Stimulated activated CD4-positive, alpha-beta T cell treated with anti-CD3 and anti-CD28 coated beads, Interleukin-12 subunit alpha, Interleukin-12 subunit beta, amount 100 ng/mL, for 4 hours (primary cell): Measurements from ENCODE around the gene KRT13.

Source experiments
- DNase-seq: peaks from one replicate; pipeline ENCODE4 v3.0.0-alpha.2; 2020

KRT13 gene

DNA sequence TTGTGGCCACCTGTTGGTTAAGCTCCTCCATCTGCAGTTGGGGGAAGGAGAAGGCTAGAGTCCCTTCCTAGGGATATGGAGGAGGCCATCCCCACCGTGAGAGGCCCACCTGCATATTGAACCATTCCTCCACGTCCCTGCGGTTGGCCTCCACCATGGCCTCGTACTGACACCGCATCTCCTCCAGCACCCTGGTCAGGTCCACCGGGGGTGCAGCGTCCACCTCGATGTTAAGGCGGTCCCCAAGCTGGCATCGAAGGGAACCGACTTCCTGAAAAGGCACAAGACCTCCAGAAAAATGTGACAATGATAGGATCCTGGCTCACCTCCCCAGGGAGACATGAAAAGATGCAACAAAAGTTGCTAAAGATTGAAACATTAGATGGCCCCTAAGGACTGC lies 41.2 kb downstream of the KRT13 start:
- DNase-seq = no peak

DNA sequence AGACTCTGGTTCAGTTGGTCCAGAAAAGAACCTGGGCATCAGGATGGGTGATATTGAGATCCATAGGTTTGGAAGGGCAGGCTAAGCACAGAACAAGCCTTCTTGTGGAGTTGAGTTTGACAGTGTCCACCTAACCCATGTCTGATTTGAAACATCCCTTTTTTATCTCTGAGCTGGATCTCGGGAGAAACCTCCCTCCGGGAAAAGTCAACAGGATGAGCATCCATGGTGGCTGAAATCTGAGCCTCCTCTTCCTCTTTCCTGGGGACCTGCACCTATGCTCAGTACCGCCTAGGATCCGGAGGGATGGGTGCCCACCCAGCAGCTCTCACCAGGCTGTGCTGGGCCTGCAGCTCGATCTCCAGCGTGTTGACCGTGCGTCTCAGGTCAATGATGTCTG lies 41.7 kb downstream of the KRT13 start:
- DNase-seq = no peak

DNA sequence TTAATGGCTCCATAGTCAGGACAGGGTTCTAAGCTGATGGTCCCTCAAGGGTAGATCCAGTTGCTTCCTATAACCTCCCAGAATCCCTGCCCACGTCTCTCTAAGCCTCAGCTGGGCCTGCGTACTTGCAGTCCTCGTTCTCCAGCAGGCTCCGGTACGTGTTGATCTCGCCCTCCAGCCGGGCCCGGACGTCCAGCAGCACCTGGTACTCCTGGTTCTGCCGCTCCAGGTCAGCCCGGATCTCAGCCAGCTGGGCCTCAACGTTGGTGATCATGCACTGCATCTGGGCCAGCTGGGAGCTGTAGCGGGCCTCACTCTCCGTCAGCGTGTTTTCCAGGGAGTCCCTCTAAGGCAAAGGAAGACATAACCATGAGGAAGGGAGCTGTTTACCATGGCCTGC lies 42.7 kb downstream of the KRT13 start:
- no peak for DNase-seq

DNA sequence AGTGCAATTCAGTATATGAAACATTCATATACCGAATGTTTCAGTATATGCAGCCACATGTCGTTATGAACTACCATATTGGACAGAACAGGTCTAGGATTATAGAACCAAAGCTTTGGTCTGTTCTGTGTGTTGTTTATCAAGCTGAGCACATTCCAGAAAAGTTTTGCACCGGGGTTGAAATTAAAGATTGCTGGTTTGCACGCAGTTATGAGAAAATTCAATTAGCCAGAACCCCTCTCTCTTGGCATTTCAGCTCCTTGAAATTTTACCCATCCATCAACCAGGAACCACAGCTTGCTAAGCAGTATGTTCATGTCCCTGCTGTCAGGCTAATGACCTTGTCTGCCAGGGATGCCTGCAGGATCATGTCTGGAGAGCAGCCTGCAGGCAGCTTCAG lies 47.7 kb downstream of the KRT13 start:
- no peak for DNase-seq

DNA sequence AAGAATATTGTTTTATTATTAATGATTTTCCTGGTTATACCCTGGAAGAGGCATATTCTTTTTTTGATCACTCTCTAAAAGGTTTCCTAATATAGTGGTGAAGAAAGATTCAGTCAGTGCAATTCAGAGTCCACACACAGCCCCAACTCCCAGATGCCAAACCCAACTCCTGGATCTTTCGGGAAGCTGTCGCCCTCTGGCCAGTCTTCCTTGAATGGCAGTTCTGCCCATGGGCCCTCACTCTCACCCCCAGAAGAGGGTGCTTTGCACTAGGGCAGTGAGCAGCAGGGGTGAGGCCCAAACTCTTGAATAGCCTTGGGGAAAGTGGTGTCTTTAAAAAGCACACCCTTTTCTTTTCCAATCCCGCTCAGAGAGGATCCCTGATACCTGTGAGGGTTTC lies 49.2 kb downstream of the KRT13 start:
- DNase-seq = no peak

DNA sequence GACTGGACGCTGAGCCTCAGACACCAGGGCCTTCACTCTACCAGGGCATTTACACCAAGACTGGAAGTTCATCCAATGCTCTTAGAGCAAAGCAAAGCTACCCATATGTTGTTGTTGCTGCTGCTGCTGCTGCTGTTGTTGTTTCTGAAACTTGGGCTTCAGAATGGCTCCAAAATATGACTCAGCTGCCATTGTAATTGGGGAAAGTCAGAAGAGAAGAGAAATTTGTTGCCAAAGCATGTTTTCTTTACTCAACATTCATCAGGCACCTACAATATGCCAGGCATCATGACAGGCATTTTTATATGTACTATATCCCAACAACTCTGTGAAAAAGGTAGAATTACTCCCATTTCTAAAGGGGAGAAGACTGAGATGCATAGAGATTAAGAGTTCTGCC lies 50.2 kb downstream of the KRT13 start:
- no peak for DNase-seq

DNA sequence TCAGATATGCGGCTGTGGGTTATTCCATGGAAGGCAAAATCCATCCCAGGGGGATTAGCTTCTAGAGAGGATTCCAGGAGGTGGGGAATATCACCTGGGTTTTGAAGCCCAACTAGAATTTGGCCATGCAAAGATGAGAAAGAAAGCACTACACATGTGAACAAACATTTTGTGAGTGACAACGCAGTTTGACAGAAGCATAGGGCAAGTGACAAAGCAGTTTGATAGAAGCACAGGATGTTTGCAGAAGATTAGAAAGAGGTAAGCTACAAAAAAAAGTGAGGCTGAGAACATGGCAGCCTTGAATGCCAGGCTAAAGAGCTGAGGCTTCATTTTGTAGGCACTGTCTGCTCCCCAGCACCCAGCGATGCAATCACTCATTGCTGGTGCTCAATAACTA lies 52.3 kb downstream of the KRT13 start:
- DNase-seq = no peak

DNA sequence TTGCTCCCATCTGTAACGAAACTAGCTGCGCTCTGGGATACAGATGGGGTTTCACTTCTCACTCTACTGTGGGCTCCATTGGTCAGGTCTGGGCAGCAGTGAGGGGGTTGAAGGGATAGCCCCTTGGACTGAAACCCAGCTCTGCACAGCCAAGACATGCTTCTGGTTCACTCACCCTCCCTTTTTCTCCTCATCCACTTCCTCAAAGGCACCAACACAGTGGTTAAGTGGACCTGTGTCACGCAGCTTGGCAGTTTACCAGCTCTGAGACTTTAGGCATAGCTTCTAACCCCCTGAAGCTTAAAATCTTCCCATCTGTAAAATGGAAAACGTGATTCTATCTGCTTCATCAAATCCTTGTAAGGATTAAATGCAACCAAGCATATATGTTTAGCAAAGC lies 53.1 kb downstream of the KRT13 start:
- DNase-seq = no peak

DNA sequence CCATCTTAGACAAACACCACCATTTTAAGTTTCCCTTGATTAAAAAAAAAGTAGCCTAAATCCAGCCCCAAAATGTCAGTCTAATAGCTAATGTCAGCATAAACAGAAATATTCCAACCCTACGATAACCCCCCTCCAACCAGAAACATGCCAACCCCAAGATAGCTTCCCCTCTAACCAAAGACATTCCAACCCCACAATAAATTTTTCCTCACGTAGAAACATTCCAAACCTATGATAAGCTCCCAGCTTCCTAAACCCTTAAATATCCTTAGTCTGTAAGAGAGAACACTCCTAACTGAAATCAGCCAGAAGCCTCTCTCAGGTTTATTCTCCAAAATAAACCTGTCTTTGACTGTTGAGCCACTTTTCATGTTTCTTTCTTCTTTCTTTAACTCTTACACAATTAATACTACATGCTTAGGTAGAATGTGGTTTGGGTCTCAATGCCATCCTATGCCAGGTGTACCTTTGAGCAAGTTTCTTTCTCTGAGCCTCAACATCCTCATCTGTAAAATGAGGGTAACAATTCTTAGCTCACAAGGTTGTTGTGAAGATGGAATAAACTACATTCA lies 54.2 kb downstream of the KRT13 start:
- no peak for DNase-seq
